Neuronal stem cell (in vitro differentiated cells): Measurements from ENCODE around the gene KLHDC4.
A peak's percentile ranks its signal among the peaks of the same experiment; 100 is the strongest.

Source experiments
- DNase-seq: peaks from one replicate; pipeline ENCODE4 v3.0.0-alpha.2; 2013; ENCODE audit warnings: low spot score
- H2AFZ ChIP-seq: one replicate; pipeline ENCODE4 v1.6.1; 2013; ENCODE audit warnings: mild to moderate bottlenecking, low read length, inconsistent platforms
- H2AK5ac ChIP-seq: 2 replicates; pipeline ENCODE4 v1.6.1; 2013; ENCODE audit warnings: low read depth, mild to moderate bottlenecking, inconsistent platforms, low read length, moderate library complexity, mixed read lengths
- H2BK120ac ChIP-seq: 2 replicates; pipeline ENCODE4 v1.6.1; 2013; ENCODE audit warnings: low read depth, mild to moderate bottlenecking, inconsistent platforms, low read length, moderate library complexity, mixed read lengths
- H2BK12ac ChIP-seq: one replicate; pipeline ENCODE4 v1.6.1; 2013; ENCODE audit warnings: low read length, inconsistent platforms
- H2BK15ac ChIP-seq: 2 replicates; pipeline ENCODE4 v1.6.1; 2013; ENCODE audit warnings: mild to moderate bottlenecking, low read length, inconsistent platforms, mixed read lengths
- H2BK5ac ChIP-seq: one replicate; pipeline ENCODE4 v1.6.1; 2013; ENCODE audit warnings: inconsistent platforms, mild to moderate bottlenecking, low read length, moderate library complexity
- H3K14ac ChIP-seq: one replicate; pipeline ENCODE4 v1.6.1; 2013; ENCODE audit warnings: low read length, inconsistent platforms
- H3K18ac ChIP-seq: 2 replicates; pipeline ENCODE4 v1.6.1; 2013; ENCODE audit warnings: low read length, inconsistent platforms
- H3K23ac ChIP-seq: 2 replicates; pipeline ENCODE4 v1.6.1; 2013; ENCODE audit warnings: low read depth, mild to moderate bottlenecking, mixed read lengths, low read length, inconsistent platforms; ENCODE audit not compliant: poor library complexity
- H3K27ac ChIP-seq: replicated peaks from 3 replicates; pipeline ENCODE4 v1.5.1; 2013; ENCODE audit warnings: low read length, inconsistent platforms
- H3K27me3 ChIP-seq, 3 experiments: 2 replicates each; pipeline ENCODE4 v1.6.1; 2013; ENCODE audit warnings: low read length in 3 of 3, mild to moderate bottlenecking in 2 of 3, inconsistent platforms in 1 of 3, low read depth in 1 of 3, mixed read lengths in 1 of 3, moderate library complexity in 1 of 3; ENCODE audit not compliant: control insufficient read depth in 3 of 3, insufficient read depth in 3 of 3
- H3K36me3 ChIP-seq, 2 donors: replicated peaks in 1 of 2; 2 replicates each; pipeline ENCODE4 v1.6.1; 2013; ENCODE audit warnings: low read length in 2 of 2; ENCODE audit not compliant: control insufficient read depth in 2 of 2, insufficient read depth in 2 of 2
- H3K4ac ChIP-seq: 2 replicates; pipeline ENCODE4 v1.6.1; 2013; ENCODE audit warnings: inconsistent platforms, mild to moderate bottlenecking, low read length, moderate library complexity
- H3K4me1 ChIP-seq, 2 donors: 1 replicate in 1 of 2; 2 replicates in 1 of 2; pipeline ENCODE4 v1.6.1; 2013; ENCODE audit warnings: low read length in 2 of 2, low read depth in 1 of 2; ENCODE audit not compliant: control insufficient read depth in 2 of 2, insufficient read depth in 1 of 2
- H3K4me2 ChIP-seq: one replicate; pipeline ENCODE4 v1.6.1; 2013; ENCODE audit warnings: mild to moderate bottlenecking, low read length, inconsistent platforms; ENCODE audit not compliant: insufficient read depth, poor library complexity, severe bottlenecking
- H3K4me3 ChIP-seq, 2 donors: 2 replicates each; pipeline ENCODE4 v1.5.1; 2013; ENCODE audit warnings: low read length in 2 of 2, mild to moderate bottlenecking in 2 of 2, inconsistent platforms in 1 of 2, moderate library complexity in 1 of 2
- H3K79me1 ChIP-seq: one replicate; pipeline ENCODE4 v1.6.1; 2013; ENCODE audit warnings: low read depth, mild to moderate bottlenecking, inconsistent platforms, low read length, moderate library complexity
- H3K9ac ChIP-seq: one replicate; pipeline ENCODE4 v1.6.1; 2013; ENCODE audit warnings: mild to moderate bottlenecking, low read depth, low read length, inconsistent platforms; ENCODE audit not compliant: poor library complexity
- H3K9me3 ChIP-seq, 2 donors: replicated peaks in 1 of 2; 2 replicates each; pipeline versions ENCODE3 to v1.6.1; 2013; ENCODE audit warnings: low read length in 2 of 2, mild to moderate bottlenecking in 2 of 2, inconsistent platforms in 1 of 2, low read depth in 1 of 2, mixed read lengths in 1 of 2, moderate library complexity in 1 of 2; ENCODE audit not compliant: control insufficient read depth in 2 of 2, insufficient read depth in 1 of 2
- H4K8ac ChIP-seq: one replicate; pipeline ENCODE4 v1.6.1; 2013; ENCODE audit warnings: low read depth, mild to moderate bottlenecking, inconsistent platforms, low read length, moderate library complexity
- H4K91ac ChIP-seq: one replicate; pipeline ENCODE4 v1.6.1; 2013; ENCODE audit warnings: low read length, low read depth, mild to moderate bottlenecking, inconsistent platforms; ENCODE audit not compliant: poor library complexity
- WGBS, 2 donors: extraction: QIAGEN DNeasy Blood & Tissue Kit; methylation state at CpG; one replicate each; pipeline ENCODE4 v1.1.7; 2013; ENCODE audit warnings: missing lambda C conversion rate in 2 of 2, mixed read lengths in 1 of 2; ENCODE audit not compliant: insufficient read length in 2 of 2, insufficient replicate concordance in 1 of 2; ENCODE audit errors: extremely low coverage in 2 of 2; 5-methylcytosine and 5-hydroxymethylcytosine counted together

The KLHDC4 gene

DNA sequence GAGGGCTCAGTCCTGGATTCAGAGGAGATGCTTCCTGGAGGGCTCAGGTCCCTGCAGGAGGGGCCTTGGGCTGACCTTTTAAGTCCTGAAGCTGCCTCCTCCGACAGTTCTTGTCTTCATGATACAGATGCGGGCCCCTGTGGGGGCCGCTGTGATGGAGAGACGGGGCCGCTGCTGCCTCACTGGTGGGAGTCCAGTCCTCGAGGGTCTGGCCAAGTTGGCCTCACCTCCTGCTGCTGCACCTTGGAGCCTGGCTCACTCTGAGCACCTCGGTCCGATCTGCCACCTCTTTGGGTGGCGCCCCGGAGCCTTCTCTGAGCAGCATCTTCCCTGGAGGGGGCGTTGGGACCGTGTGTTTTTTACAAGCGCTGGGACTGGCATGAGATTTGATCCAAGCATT lies 79.1 kb downstream of the KLHDC4 start:
- H2AFZ ChIP-seq: no peak overlapping the region
- H2BK12ac ChIP-seq: no peak overlapping the region
- no peak overlapping the region for H3K4me2 ChIP-seq
- H3K27ac ChIP-seq: no peak overlapping the region
- no peak overlapping the region for H2AK5ac ChIP-seq
- H3K79me1 ChIP-seq: peaks cover 2% of the 10 kb centered on the region
- no peak for DNase-seq
- H3K18ac ChIP-seq: peak overlapping the region; percentile 17
- no peak overlapping the region for H4K91ac ChIP-seq
- WGBS, 2 donors: no CpG with 5 or more reads among the region's 13 CpGs
- H2BK120ac ChIP-seq: no peak overlapping the region
- no peak overlapping the region for H3K9ac ChIP-seq
- H3K9me3 ChIP-seq: no peaks in the 10 kb centered on the region
- no peak overlapping the region for H3K23ac ChIP-seq
- peaks cover 0 to 6% of the 10 kb centered on the region in 2 donors for H3K36me3 ChIP-seq
- H3K4ac ChIP-seq: no peak overlapping the region
- H3K27me3 ChIP-seq: no peaks in the 10 kb centered on the region
- H3K14ac ChIP-seq: no peak overlapping the region
- H4K8ac ChIP-seq: peak overlapping the region; percentile 43
- no peak overlapping the region for H3K4me3 ChIP-seq
- no peak overlapping the region for H2BK5ac ChIP-seq
- no peaks in the 10 kb centered on the region for H3K4me1 ChIP-seq
- no peak overlapping the region for H2BK15ac ChIP-seq

GRCh38 chr16:87685766-87686165 lies 80.0 kb downstream of the KLHDC4 start:
- H3K14ac ChIP-seq: no peak overlapping the region
- WGBS, 2 donors: no CpG with 5 or more reads among the region's 13 CpGs

GRCh38 chr16:87685405-87685755 lies 80.4 kb downstream of the KLHDC4 start:
- no peak overlapping the region for H3K18ac ChIP-seq
- H3K27ac ChIP-seq: no peak overlapping the region
- no peak overlapping the region for H2AK5ac ChIP-seq
- H3K79me1 ChIP-seq: peaks cover 2% of the 10 kb centered on the region
- H3K4me3 ChIP-seq: no peak overlapping the region
- H3K14ac ChIP-seq: peak overlapping the region; percentile 27
- H4K8ac ChIP-seq: no peak overlapping the region
- H2BK15ac ChIP-seq: no peak overlapping the region
- DNase-seq: no peak
- no peaks in the 10 kb centered on the region for H3K9me3 ChIP-seq
- no peak overlapping the region for H4K91ac ChIP-seq
- peaks cover 0 to 4% of the 10 kb centered on the region in 2 donors for H3K36me3 ChIP-seq
- H3K4me1 ChIP-seq: no peaks in the 10 kb centered on the region
- no CpG with 5 or more reads among the region's 19 CpGs for WGBS, 2 donors
- no peak overlapping the region for H2BK12ac ChIP-seq
- no peak overlapping the region for H3K9ac ChIP-seq
- no peak overlapping the region for H2BK120ac ChIP-seq
- no peak overlapping the region for H2BK5ac ChIP-seq
- no peak overlapping the region for H3K4ac ChIP-seq
- no peak overlapping the region for H3K4me2 ChIP-seq
- H3K23ac ChIP-seq: peak overlapping the region; percentile 90
- no peaks in the 10 kb centered on the region for H3K27me3 ChIP-seq
- H2AFZ ChIP-seq: no peak overlapping the region

More at GRCh38 chr16:87685766-87686165, 80.0 kb downstream of the KLHDC4 start:
- no peak overlapping the region for H2AFZ ChIP-seq
- H3K4me1 ChIP-seq: no peaks in the 10 kb centered on the region
- no peak overlapping the region for H4K8ac ChIP-seq
- no peak overlapping the region for H2BK12ac ChIP-seq
- H2BK5ac ChIP-seq: no peak overlapping the region
- H3K9ac ChIP-seq: no peak overlapping the region
- H3K18ac ChIP-seq: no peak overlapping the region
- no peak overlapping the region for H2AK5ac ChIP-seq
- peaks cover 2% of the 10 kb centered on the region for H3K79me1 ChIP-seq
- H3K27me3 ChIP-seq: no peaks in the 10 kb centered on the region
- peaks cover 0 to 6% of the 10 kb centered on the region in 2 donors for H3K36me3 ChIP-seq
- H3K4ac ChIP-seq: no peak overlapping the region
- H3K27ac ChIP-seq: no peak overlapping the region
- no peak overlapping the region for H2BK15ac ChIP-seq
- no peak overlapping the region for H3K23ac ChIP-seq
- H3K4me2 ChIP-seq: no peak overlapping the region
- no peak for DNase-seq
- no peak overlapping the region for H3K4me3 ChIP-seq
- H3K9me3 ChIP-seq: no peaks in the 10 kb centered on the region
- H2BK120ac ChIP-seq: no peak overlapping the region
- H4K91ac ChIP-seq: no peak overlapping the region

DNA sequence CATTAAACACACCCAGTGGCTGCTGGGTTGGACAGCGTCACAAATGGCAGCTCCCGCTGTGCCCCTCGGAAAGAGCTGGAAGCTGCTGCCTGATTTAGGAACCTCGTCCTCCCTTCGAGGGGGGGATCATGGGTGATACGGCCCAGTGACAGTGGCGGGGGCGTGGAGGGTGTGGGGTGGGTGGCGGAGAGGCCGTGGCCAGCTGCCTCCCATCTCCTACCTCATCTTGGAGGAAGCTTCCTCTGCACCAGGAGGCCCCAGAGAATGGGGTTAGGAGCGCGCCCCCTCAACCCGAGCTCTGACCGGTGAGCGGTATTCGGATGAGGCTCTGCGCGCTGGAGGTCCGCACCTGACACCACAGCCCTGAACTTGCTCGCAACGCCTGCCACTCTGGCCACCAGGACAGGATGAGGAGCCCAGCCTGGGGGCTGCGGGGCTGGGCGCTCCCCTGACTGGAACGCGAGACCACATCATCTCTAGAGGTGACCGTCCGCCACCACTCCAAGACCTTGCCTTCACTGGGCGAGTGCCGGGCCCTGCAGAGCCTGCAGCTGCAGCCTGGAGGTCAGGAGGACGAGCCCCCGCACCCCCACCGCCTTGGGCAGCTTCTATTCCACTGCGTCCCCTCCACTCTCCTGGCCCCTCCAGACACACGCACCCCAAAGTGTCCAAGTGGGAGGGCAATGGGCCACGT lies 80.9 kb downstream of the KLHDC4 start:
- Histone ChIP-seq H3K4me1 (no peaks in the 10 kb centered on the region), H3K4me3 (no peak overlapping the region), H2BK120ac (no peak overlapping the region), H3K36me3 (peaks cover 0 to 4% of the 10 kb centered on the region in 2 donors), H4K91ac (no peak overlapping the region), H3K4ac (no peak overlapping the region), H3K9me3 (no peaks in the 10 kb centered on the region), H2BK12ac (no peak overlapping the region), H3K79me1 (peaks cover 2% of the 10 kb centered on the region), H2BK5ac (peak overlapping the region; percentile 13), H3K4me2 (no peak overlapping the region), H2BK15ac (no peak overlapping the region), H4K8ac (no peak overlapping the region), H3K27ac (no peak overlapping the region), H3K18ac (no peak overlapping the region), H3K23ac (peak overlapping the region; percentile 90), H3K9ac (peak overlapping the region; percentile 24), H2AK5ac (no peak overlapping the region), H3K27me3 (no peaks in the 10 kb centered on the region), H3K14ac (peak overlapping the region; percentile 31), H2AFZ (no peak overlapping the region)
- no peak for DNase-seq
- WGBS, 2 donors: no CpG with 5 or more reads among the region's 35 CpGs
